ENCODE data around the gene ANGEL1.

Gene ANGEL1, protein sequence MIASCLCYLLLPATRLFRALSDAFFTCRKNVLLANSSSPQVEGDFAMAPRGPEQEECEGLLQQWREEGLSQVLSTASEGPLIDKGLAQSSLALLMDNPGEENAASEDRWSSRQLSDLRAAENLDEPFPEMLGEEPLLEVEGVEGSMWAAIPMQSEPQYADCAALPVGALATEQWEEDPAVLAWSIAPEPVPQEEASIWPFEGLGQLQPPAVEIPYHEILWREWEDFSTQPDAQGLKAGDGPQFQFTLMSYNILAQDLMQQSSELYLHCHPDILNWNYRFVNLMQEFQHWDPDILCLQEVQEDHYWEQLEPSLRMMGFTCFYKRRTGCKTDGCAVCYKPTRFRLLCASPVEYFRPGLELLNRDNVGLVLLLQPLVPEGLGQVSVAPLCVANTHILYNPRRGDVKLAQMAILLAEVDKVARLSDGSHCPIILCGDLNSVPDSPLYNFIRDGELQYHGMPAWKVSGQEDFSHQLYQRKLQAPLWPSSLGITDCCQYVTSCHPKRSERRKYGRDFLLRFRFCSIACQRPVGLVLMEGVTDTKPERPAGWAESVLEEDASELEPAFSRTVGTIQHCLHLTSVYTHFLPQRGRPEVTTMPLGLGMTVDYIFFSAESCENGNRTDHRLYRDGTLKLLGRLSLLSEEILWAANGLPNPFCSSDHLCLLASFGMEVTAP

DNA sequence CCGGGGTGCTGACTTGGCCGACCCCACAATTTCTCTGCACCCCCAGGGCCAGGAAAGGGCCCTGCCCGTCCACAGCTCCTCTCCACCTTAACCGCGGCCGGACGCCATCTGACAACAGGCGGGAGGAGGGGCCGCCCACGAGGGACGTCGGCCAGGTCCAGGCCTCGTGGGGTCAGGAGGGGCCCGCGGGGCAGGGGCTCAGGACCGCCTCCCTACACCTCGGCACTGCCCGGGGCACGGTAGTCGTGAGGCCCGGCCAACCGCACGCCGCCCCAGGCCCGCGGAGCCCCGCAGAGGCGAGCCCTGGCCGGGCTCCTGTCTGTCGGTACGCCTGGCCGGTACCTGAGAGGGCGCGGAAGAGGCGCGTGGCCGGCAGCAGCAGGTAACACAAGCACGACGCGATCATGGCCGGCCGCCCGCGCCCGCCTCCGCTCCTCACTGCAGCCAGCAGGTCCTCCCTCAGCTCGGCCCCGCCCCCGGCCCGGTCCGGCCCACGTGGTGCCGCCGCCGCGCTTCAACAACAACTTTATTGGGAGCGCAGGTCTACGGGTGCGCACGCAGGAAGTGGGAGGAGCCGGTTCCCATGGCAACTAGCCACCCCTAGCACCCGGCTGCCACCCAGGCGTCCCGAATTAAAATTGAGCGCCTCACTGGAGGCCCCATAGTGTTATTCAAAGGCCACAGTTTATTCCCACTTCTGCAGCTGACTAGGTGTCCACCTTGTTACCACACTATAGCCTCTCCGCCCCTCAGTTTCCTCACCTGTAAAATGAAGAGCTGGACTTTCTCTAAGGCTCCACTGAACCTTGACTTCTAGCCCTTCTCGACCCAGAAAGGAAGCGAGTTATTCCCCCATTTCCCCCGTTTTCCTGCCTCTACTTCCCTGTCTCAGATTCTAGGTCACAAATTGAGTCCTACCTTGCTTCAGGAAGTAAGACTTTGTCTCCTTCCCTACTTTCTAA is at the start of gene ANGEL1:
Gene ANGEL1 (minus strand): TSS at position 461 of the 962 bp plus-strand sequence. CDS start 55 bp downstream, at position 406.
- DNase-seq, result peak; percentile 98 to 99

GRCh38 chr14:76861574-76862255 is 49.0 kb upstream of the ANGEL1 start:
- DNase-seq, result no peak

- no peak for DNase-seq
Observed at GRCh38 chr14:76856769-76857168, 44.1 kb upstream of the ANGEL1 start.

- no peak for DNase-seq
Observed at GRCh38 chr14:76855066-76855465, 42.4 kb upstream of the ANGEL1 start.

- DNase-seq, result no peak
Observed at GRCh38 chr14:76848879-76849278, 36.2 kb upstream of the ANGEL1 start.

- no peak for DNase-seq
Observed at GRCh38 chr14:76846331-76847047, 33.8 kb upstream of the ANGEL1 start.

DNA sequence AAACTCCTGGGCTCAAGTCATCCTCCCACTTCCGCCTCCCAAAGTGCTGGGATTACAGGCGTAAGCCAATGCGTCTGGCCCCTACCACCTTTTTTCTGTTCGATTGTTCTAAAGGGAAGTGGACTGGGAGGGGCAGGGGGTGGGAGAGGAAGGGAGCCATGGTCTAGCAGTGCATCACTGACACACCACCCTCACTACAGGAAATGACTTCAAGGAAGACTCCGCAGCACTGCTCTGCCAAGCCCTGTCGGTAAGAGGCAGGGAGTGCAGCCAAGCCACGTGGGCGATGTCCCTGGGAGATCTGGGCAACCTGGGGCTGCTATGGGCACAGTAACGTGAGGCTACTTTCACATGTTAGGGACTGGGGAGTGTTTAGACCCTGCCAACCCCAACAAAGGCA is 31.5 kb upstream of the ANGEL1 start:
- DNase-seq, result no peak

GRCh38 chr14:76842414-76842813 is 29.7 kb upstream of the ANGEL1 start:
- no peak for DNase-seq

DNA sequence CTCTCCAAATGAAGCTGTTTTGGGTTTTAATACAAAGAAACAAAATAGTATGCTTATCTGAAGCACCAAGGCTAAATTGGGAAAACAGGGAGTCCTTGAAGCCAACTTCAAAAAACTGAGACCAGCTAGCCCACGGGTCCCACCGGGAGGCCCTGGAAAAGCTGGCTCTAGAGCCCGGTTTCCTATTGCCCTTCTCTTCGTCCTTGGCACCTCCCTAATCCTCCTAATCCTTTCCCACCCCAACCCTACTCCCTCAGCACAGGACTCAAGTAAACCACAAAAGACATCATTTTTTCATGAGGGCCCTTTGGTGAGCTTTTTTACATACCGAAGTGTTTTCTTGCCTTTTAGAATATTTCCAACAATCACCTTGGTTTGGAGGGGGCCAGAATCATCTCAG is 24.8 kb upstream of the ANGEL1 start:
- DNase-seq, result peak in 1 of 2 experiments; percentile 48

GRCh38 chr14:76836029-76836630 is 23.4 kb upstream of the ANGEL1 start:
- DNase-seq, result no peak

DNA sequence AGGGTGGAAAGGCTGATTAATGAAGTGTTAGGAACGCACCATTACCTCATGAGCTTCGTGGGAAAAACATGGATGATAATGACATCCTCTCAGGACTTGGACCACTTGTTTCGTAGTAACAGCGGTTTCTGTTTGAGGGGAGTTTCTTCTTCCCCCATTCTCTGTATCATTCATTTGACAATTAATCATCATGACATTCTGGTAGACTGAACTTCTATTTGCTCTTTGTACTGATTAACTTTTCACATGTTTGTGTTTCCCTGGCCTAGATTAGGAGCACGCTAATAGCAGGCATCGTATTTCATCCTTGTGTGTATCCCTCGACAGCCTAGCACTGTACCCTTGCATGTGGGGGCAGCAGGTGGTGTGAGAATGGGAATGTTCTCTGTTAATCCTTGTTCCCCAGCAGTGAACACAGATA is 21.6 kb upstream of the ANGEL1 start:
- peak; percentile 81 to 88 for DNase-seq

DNA sequence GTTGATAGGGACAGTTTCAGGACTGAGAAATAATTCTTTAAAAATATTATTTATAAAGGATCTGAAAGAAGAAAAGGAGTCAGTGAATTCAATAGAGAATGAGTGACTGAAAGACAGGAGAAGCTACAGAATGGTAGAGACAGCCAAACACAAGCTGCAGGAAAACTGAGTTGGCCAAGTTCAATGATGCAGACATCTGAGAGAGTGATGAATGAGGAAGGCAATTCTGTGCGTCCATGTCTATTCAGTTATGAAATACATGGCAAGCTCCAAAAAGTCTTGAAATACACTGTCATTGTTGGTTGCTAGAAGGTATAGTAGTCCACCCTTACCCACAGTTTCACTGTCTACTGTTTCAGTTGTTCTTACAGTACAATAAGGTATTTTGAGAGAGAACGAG is 20.3 kb upstream of the ANGEL1 start:
- no peak for DNase-seq

- peak; percentile 4 to 37 for DNase-seq
Observed at GRCh38 chr14:76832503-76832988, 19.9 kb upstream of the ANGEL1 start.

DNA sequence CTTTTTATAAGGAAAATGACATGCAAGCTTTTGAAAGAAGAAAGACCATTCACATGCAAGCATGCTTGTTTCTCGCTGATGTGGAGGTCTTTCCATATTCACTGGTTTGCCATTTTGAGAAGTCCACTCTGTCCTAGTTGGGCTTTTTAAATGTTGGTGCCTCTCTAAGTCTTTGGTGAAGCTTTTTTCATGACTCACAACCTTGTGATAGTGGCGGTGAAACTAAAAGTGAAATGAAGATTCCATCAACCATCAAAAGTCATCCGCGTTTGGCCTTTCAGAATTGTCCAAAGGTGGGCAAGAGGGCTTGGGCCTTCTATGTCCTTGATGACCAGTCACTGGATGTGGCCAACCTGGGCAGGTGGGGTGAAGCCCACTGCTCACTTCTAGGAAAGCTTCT is 17.9 kb upstream of the ANGEL1 start:
- DNase-seq, result no peak

DNA sequence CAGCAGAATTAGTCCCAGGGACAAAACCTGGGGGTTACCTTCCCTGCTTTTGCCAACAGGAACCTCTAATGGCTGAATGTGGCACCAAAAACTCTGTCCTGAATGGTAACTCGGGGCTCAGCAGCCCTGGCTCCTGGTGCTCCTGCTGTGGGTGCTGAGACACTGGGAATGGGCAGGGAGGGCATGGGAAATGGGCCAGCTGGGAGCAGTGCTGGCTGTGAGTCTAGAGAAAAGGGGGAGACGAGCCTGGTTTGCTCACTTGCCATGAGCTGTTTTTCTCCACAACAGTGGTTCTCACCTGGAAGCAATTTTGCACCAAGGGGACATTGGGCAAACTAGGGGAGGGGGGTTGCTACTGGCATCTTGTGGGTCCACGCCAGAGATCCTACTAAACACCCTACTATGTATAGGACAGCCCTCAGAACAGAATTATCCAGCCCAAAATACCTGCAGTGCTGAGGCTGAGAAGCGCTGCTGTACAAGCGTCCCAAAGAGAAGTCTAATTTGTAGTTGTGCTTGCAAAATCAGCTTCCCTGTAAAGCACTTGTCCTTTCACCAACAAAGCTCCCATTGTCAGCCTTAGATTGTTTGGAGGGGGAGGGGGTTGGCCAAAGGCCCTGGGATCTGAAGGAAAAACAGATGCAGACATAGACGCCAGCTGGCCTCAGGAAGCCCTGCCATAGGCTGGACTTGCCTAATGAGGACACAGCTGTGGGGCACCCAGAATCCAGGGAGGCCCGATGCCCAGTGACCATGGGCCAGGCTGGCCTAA is 17.2 kb upstream of the ANGEL1 start:
- DNase-seq, result peak; percentile 40 to 73

- no peak for DNase-seq
Observed at GRCh38 chr14:76829013-76829365, 16.3 kb upstream of the ANGEL1 start.

DNA sequence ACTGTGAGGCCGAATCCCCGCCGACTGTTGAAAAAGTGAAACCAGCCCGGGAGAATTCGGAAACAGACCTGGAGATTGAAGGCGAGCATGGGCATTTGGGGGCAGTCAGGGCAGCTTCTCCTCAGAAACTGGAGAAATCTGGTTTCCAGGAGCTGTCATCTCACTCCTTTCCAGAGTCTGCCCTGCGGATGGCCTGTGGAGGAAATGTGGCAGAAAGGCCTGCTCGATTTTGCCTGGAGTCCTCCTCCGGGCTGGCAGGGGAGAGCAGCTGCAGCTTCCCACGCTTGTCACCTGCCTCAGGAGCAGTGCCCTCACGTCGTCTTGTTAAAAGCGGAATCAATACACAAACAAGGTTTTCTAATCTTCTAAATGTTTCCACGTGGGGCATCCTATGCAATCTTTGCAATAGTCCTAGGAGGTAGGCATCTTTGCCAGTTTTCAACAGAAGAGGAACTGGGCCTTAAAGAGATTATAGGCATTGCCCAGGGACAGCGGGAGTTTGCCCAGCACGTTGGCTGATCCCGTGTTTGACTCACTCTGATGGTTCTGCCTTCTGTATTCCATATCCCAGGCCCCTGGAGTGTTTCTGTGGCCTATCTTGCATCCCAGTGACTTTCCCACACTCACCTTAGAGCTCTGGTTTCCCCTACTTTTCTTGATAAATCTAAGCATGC is 15.8 kb upstream of the ANGEL1 start:
- DNase-seq, result no peak

DNA sequence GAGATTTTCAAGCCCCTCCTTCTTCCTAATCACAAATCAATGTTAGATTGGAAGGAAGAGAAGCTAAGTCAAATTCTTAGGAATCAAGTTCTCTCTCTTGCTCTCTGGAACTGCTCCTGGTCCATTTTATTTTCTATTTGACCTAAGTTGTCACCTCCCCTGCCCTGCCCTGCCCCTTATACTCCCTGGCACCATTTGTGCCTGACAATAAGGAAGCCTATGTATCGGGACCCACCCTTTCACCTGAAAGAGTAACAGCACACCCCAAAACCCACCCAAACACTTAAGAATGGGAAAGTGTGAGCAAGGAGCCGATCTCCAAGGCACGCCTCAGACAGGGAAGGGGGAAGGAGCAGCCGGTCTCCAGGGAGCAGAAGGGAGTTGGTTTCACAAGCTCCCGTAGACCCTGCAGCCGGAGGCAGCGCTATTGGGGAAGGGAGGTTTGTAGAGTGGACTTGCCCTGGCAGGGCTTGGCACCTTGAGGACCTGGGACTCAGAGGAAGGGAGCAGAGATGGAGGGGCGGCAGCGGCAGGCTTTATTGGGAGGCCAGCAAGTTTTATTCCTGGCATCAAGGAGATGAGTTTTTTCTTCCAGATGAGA is 15.1 kb upstream of the ANGEL1 start:
- DNase-seq, result no peak

DNA sequence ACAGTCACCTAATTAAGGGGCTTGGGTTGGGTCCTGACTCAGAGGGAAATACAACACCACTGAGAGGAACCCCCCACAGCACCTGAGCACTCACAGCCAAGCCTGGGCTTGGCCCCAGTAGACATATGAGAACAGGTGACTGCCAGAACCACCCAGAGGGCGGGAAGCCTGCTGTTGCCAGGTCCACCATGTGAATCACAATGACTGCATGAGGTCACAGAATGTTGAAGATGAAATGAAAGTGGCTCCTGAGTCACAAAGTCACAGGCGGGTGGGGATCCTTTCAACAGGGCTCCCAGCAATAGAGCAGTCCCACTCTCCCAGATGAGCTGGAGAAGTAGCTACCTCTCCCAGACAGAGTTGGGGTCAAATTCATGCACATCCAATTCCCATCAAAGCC is 13.4 kb upstream of the ANGEL1 start, which contains the start of gene LRRC74A:
Gene LRRC74A (plus strand): TSS at position 287 of the 400 bp plus-strand sequence. CDS start 290 bp downstream, outside the sequence.
- no peak for DNase-seq
